K562 (cell line): ENCODE measurements around the gene ACTR8. TPM values are rescaled to one million over a fixed set of nuclear protein-coding genes. Genes with fewer than 3 reads are reported as not detected.
A peak's percentile ranks its signal among the peaks of the same experiment; 100 is the strongest.

Experiments
- BRF1 ChIP-seq: IDR thresholded peaks from 3 replicates; pipeline ENCODE4 v1.6.1; 2011; ENCODE audit warnings: borderline replicate concordance, mild to moderate bottlenecking; ENCODE audit not compliant: insufficient read length; ENCODE audit errors: extremely low read depth
- CBFA2T2 ChIP-seq: fragments of 450-650 bp; conservative IDR thresholded peaks from 2 replicates; pipeline ENCODE4 v1.6.1; 2017; ENCODE audit warnings: mild to moderate bottlenecking
- CBFA2T3 ChIP-seq: fragments of 450-650 bp; IDR thresholded peaks from 2 replicates; pipeline ENCODE4 v1.6.1; 2017
- CREB1 ChIP-seq, 2 experiments: sonication (generic) in 1 of 2; formaldehyde crosslinking in 1 of 2; IDR thresholded peaks; 2 replicates each; pipeline versions ENCODE4 v1.6.1 to v1.8.0; 2012 to 2022; ENCODE audit warnings: inconsistent platforms in 1 of 2, mild to moderate bottlenecking in 1 of 2, missing genetic modification reagents in 1 of 2, moderate library complexity in 1 of 2
- GABPA ChIP-seq: fragments of 200-800 bp; sonication (Bioruptor generic); conservative IDR thresholded peaks from 2 replicates; pipeline ENCODE4 v1.6.1; 2016; ENCODE audit warnings: low read depth, missing genetic modification characterization, missing compliant biosample characterization
- GTF2A2 ChIP-seq: IDR thresholded peaks from 2 replicates; pipeline ENCODE4 v1.6.1; 2016; ENCODE audit warnings: mild to moderate bottlenecking, missing genetic modification characterization, missing compliant biosample characterization
- HNRNPLL ChIP-seq: fragments of 200-400 bp; formaldehyde crosslinking; IDR thresholded peaks from 2 replicates; pipeline ENCODE4 v1.6.1; 2017; ENCODE audit warnings: low read length, low read depth, mild to moderate bottlenecking; ENCODE audit not compliant: poor library complexity, severe bottlenecking
- MCM2 ChIP-seq: fragments of 450-650 bp; IDR thresholded peaks from 2 replicates; pipeline ENCODE4 v1.6.1; 2017; ENCODE audit warnings: low read depth, mild to moderate bottlenecking
- MEF2A ChIP-seq: IDR thresholded peaks from 2 replicates; pipeline ENCODE4 v1.6.1; 2011; ENCODE audit warnings: low read depth, mild to moderate bottlenecking, low read length, moderate library complexity; ENCODE audit not compliant: control insufficient read depth
- NUFIP1 ChIP-seq: fragments of 450-650 bp; IDR thresholded peaks from 2 replicates; pipeline ENCODE4 v1.6.1; 2018; ENCODE audit not compliant: partially characterized antibody
- PHF20 ChIP-seq: fragments of 450-650 bp; IDR thresholded peaks from 2 replicates; pipeline ENCODE4 v1.6.1; 2018; ENCODE audit not compliant: partially characterized antibody
- SMAD3 ChIP-seq: fragments of 450-650 bp; formaldehyde crosslinking; conservative IDR thresholded peaks from 2 replicates; pipeline ENCODE4 v1.4.0; 2020; ENCODE audit warnings: mild to moderate bottlenecking
- TEAD2 ChIP-seq: fragments of 450-650 bp; IDR thresholded peaks from 2 replicates; pipeline ENCODE4 v1.6.1; 2016; ENCODE audit warnings: missing genetic modification characterization, control low read depth, missing compliant biosample characterization
- U2AF2 ChIP-seq: fragments of 200-400 bp; formaldehyde crosslinking; optimal IDR thresholded peaks from 2 replicates; pipeline ENCODE3; 2017; ENCODE audit warnings: low read depth, mild to moderate bottlenecking, low read length
- WHSC1 ChIP-seq: IDR thresholded peaks from one replicate; pipeline ENCODE4 v1.6.1; 2012; ENCODE audit warnings: low read length, control low read depth, inconsistent platforms
- ZNF175 ChIP-seq: fragments of 200-800 bp; sonication (Bioruptor generic); IDR thresholded peaks from 2 replicates; pipeline ENCODE4 v1.6.1; 2016; ENCODE audit warnings: low read depth, mild to moderate bottlenecking, missing genetic modification characterization, missing compliant biosample characterization
- ZNF316 ChIP-seq: fragments of 450-650 bp; IDR thresholded peaks from 2 replicates; pipeline ENCODE4 v1.6.1; 2016
- ZNF324 ChIP-seq: fragments of 250-450 bp; sonication (Bioruptor Pico); IDR thresholded peaks from 2 replicates; pipeline ENCODE4 v1.4.0; 2020; ENCODE audit warnings: mild to moderate bottlenecking
- ZNF584 ChIP-seq: fragments of 200-800 bp; sonication (Bioruptor generic); IDR thresholded peaks from 2 replicates; pipeline ENCODE4 v1.6.1; 2016; ENCODE audit warnings: low read depth, mild to moderate bottlenecking, missing genetic modification characterization, missing compliant biosample characterization
- polyA plus RNA-seq, 8 experiments: library from polyadenylated mRNA; depleted of rRNA in 4 of 8; stranded (reverse) in 5 of 8; unstranded in 3 of 8; fragments of >200 nt; fragmentation: Nextera tagmentation in 2 of 8; fragmentation: Illumina TruSeq in 1 of 8; extraction: Ambion mirVana in 2 of 8; extraction: Trizol in 1 of 8; gene quantifications; 2 replicates each; pipeline versions ENCODE4 v1.2.1 to v1.2.3, GENCODE V29; 2011 to 2014; ENCODE audit warnings: inconsistent platforms in 1 of 8, missing spikeins in 1 of 8
- total RNA-seq, 7 experiments: library from RNA; depleted of rRNA in 6 of 7; stranded (reverse); fragments of >200 nt in 6 of 7; fragmentation: Illumina TruSeq in 2 of 7; extraction: Trizol in 2 of 7; gene quantifications; 2 replicates each; pipeline versions ENCODE4 v1.2.1 to v1.2.3, GENCODE V29; 2011 to 2021; ENCODE audit warnings: low replicate concordance in 1 of 7
- TF ChIP-seq, protein P1 (sequence below), 2 experiments: IDR thresholded peaks; 2 replicates each; pipeline ENCODE4 v1.6.1; 2011; ENCODE audit warnings: borderline replicate concordance in 1 of 2, control low read depth in 1 of 2, low read depth in 1 of 2, low read length in 1 of 2, mild to moderate bottlenecking in 1 of 2, mixed read lengths in 1 of 2, moderate library complexity in 1 of 2; ENCODE audit not compliant: insufficient read depth in 1 of 2, insufficient read length in 1 of 2, poor library complexity in 1 of 2, severe bottlenecking in 1 of 2; ENCODE audit errors: extremely low read depth in 1 of 2
- TF ChIP-seq, protein P2 (sequence below): fragments of 450-650 bp; formaldehyde crosslinking; IDR thresholded peaks from 2 replicates; pipeline ENCODE4 v1.4.0; 2020; ENCODE audit warnings: mild to moderate bottlenecking, mixed read lengths
- TF ChIP-seq, protein P3 (sequence below): sonication (generic); formaldehyde crosslinking; IDR thresholded peaks from 2 replicates; pipeline ENCODE4 v1.8.1; 2022; ENCODE audit warnings: missing genetic modification reagents
- TF ChIP-seq, protein P4 (sequence below), 2 experiments: IDR thresholded peaks in 1 of 2; conservative IDR thresholded peaks in 1 of 2; 2 replicates each; pipeline ENCODE4 v1.6.1; 2016; ENCODE audit warnings: low read depth in 2 of 2, mild to moderate bottlenecking in 1 of 2, missing compliant biosample characterization in 1 of 2, missing genetic modification characterization in 1 of 2, moderate library complexity in 1 of 2

Gene ACTR8
- total and polyA plus RNA-seq, 9 of the 15 experiments (the other 6 are each of a cell fraction or from before 2014, with no cell fraction given), result 4.8 to 24.2 (median 17.5) TPM

DNA sequence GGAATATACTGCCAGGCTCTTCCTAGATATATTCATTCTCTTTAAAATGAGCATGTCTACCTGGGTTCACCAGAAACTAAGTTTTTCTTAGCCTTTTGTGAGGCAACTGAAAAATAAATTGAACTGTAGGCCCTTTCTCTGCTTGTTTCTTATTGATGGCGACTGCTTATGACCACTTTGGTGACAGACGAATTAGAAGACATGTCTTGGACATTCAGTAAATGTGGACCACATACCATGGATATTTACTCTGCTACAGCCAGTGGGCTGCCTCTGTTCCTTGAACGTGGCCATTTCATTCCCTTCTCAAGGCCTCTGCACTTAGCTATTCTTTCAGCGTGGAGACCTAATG, 10.3 kb upstream of the ACTR8 start (continued):
- TF ChIP-seq GABPA (tag) (no peak), PHF20 (peak; percentile 2), MEF2A (no peak), CBFA2T2 (no peak), NUFIP1 (no peak), SMAD3 (CRISPR knock-in tag) (no peak), ZNF316 (no peak), ZNF584 (CRISPR knock-in tag) (0 out of 2 replicates have a peak, but pooled peaks have one; percentile 46), U2AF2 (no peak), ZNF175 (CRISPR knock-in tag) (no peak), BRF1 (no peak), ZNF324 (no peak), TEAD2 (tag) (no peak), MCM2 (no peak), HNRNPLL (no peak), CREB1 (IDR thresholded peaks at IDR 0.05) (no peak), CREB1 (CRISPR knock-in tag; IDR thresholded peaks at IDR 0.05) (no peak), GTF2A2 (no peak), WHSC1 (no peak), CBFA2T3 (no peak)
- TF ChIP-seq, protein P1, sequence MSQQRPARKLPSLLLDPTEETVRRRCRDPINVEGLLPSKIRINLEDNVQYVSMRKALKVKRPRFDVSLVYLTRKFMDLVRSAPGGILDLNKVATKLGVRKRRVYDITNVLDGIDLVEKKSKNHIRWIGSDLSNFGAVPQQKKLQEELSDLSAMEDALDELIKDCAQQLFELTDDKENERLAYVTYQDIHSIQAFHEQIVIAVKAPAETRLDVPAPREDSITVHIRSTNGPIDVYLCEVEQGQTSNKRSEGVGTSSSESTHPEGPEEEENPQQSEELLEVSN (IDR thresholded peaks at IDR 0.05; ENCODE audit: borderline replicate concordance in 1 of 2, extremely low read depth in 1 of 2, insufficient read depth in 1 of 2, insufficient read length in 1 of 2, low read depth in 1 of 2, low read length in 1 of 2, poor library complexity in 1 of 2, severe bottlenecking in 1 of 2), result peak in 1 of 2 experiments; percentile 0
- TF ChIP-seq, protein P2, sequence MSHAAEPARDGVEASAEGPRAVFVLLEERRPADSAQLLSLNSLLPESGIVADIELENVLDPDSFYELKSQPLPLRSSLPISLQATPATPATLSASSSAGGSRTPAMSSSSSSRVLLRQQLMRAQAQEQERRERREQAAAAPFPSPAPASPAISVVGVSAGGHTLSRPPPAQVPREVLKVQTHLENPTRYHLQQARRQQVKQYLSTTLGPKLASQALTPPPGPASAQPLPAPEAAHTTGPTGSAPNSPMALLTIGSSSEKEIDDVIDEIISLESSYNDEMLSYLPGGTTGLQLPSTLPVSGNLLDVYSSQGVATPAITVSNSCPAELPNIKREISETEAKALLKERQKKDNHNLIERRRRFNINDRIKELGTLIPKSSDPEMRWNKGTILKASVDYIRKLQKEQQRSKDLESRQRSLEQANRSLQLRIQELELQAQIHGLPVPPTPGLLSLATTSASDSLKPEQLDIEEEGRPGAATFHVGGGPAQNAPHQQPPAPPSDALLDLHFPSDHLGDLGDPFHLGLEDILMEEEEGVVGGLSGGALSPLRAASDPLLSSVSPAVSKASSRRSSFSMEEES (CRISPR knock-in tag), result no peak
- TF ChIP-seq, protein P3, sequence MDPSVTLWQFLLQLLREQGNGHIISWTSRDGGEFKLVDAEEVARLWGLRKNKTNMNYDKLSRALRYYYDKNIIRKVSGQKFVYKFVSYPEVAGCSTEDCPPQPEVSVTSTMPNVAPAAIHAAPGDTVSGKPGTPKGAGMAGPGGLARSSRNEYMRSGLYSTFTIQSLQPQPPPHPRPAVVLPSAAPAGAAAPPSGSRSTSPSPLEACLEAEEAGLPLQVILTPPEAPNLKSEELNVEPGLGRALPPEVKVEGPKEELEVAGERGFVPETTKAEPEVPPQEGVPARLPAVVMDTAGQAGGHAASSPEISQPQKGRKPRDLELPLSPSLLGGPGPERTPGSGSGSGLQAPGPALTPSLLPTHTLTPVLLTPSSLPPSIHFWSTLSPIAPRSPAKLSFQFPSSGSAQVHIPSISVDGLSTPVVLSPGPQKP, result no peak
- TF ChIP-seq, protein P4, sequence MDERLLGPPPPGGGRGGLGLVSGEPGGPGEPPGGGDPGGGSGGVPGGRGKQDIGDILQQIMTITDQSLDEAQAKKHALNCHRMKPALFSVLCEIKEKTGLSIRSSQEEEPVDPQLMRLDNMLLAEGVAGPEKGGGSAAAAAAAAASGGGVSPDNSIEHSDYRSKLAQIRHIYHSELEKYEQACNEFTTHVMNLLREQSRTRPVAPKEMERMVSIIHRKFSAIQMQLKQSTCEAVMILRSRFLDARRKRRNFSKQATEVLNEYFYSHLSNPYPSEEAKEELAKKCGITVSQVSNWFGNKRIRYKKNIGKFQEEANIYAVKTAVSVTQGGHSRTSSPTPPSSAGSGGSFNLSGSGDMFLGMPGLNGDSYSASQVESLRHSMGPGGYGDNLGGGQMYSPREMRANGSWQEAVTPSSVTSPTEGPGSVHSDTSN (CRISPR knock-in tag; IDR thresholded peaks at IDR 0.05; ENCODE audit: low read depth), result no peak
- TF ChIP-seq, protein P4 (tag; conservative IDR thresholded peaks at IDR 0.05; ENCODE audit: low read depth), result no peak
